DND-41 (cell line): ENCODE results near the gene DDRGK1.

ENCODE experiments used
- CTCF ChIP-seq: IDR thresholded peaks from 2 replicates; pipeline ENCODE4 v1.5.1; 2012; ENCODE audit warnings: borderline replicate concordance, low read length, moderate library complexity, mild to moderate bottlenecking; ENCODE audit not compliant: poor library complexity, severe bottlenecking; ENCODE audit errors: extremely low read depth
- EZH2 ChIP-seq: IDR thresholded peaks from 3 replicates; pipeline ENCODE4 v1.6.1; 2012; ENCODE audit warnings: borderline replicate concordance, low read depth, mild to moderate bottlenecking, moderate library complexity, low read length, inconsistent platforms; ENCODE audit not compliant: severe bottlenecking

GRCh38 chr20:3168829-3169590 is 35.5 kb downstream of the DDRGK1 start:
- TF ChIP-seq CTCF (no peak), EZH2 (no peak)
